ENCODE results near the gene MX2. TPM values are rescaled to one million over a fixed set of nuclear protein-coding genes. Genes with fewer than 3 reads are reported as not detected.

The MX2 gene
- total and polyA plus RNA-seq, 4 donors = 0.69 to 4.7 (median 2.2) TPM

GRCh38 chr21:41451753-41452676, 90.2 kb downstream of the MX2 start:
- no peak for TF ChIP-seq GABPA (IDR thresholded peaks at IDR 0.05 in 1 of 2, conservative IDR thresholded peaks at IDR 0.05 in 1 of 2)
- Histone ChIP-seq H3K4me1 (ENCODE audit: control insufficient read depth in 4 of 4, insufficient read depth in 4 of 4, low read length in 3 of 4) (no peaks in the 10 kb centered on the region), H3K9me3 (ENCODE audit: control insufficient read depth in 4 of 4, low read length in 3 of 4) (no peaks in the 10 kb centered on the region), H3K27me3 (ENCODE audit: control insufficient read depth in 4 of 4, insufficient read depth in 4 of 4, low read length in 3 of 4) (no peaks in the 10 kb centered on the region), H3K27ac (ENCODE audit: low read depth in 1 of 2, low read length in 2 of 2) (no peak overlapping the region), H3K9ac (ENCODE audit: low read depth in 1 of 2, low read length in 2 of 2) (no peak overlapping the region), H3K36me3 (ENCODE audit: control insufficient read depth in 4 of 4, insufficient read depth in 3 of 4, low read depth in 1 of 4, low read length in 3 of 4) (peaks cover 13 to 56% (median 25%) of the 10 kb centered on the region in 4 donors), H3K4me3 (ENCODE audit: low read depth in 1 of 3, low read length in 3 of 3) (no peak overlapping the region)
- WGBS = 90% methylated on average over 16 of the region's 16 CpGs
- DNase-seq (ENCODE audit: low spot score) = no peak

GRCh38 chr21:41453198-41453597, 91.4 kb downstream of the MX2 start:
- DNase-seq (ENCODE audit: low spot score) = no peak
- Histone ChIP-seq H3K9me3 (ENCODE audit: control insufficient read depth in 4 of 4, low read length in 3 of 4) (no peaks in the 10 kb centered on the region), H3K4me1 (ENCODE audit: control insufficient read depth in 4 of 4, insufficient read depth in 4 of 4, low read length in 3 of 4) (no peaks in the 10 kb centered on the region), H3K27me3 (ENCODE audit: control insufficient read depth in 4 of 4, insufficient read depth in 4 of 4, low read length in 3 of 4) (no peaks in the 10 kb centered on the region), H3K9ac (ENCODE audit: low read depth in 1 of 2, low read length in 2 of 2) (no peak overlapping the region), H3K4me3 (ENCODE audit: low read depth in 1 of 3, low read length in 3 of 3) (no peak overlapping the region), H3K36me3 (ENCODE audit: control insufficient read depth in 4 of 4, insufficient read depth in 3 of 4, low read depth in 1 of 4, low read length in 3 of 4) (peaks cover 10 to 58% (median 30%) of the 10 kb centered on the region in 4 donors), H3K27ac (ENCODE audit: low read depth in 1 of 2, low read length in 2 of 2) (no peak overlapping the region)
- WGBS = 96% methylated on average over 3 of the region's 3 CpGs
- no peak for TF ChIP-seq CTCF (IDR thresholded peaks at IDR 0.05; ENCODE audit: low read depth, low read length, missing input control)
- TF ChIP-seq HNF4G (IDR thresholded peaks at IDR 0.05) = no peak
- no peak for TF ChIP-seq TAF1 (conservative IDR thresholded peaks at IDR 0.05)
- no peak for TF ChIP-seq YY1 (IDR thresholded peaks at IDR 0.05)
- TF ChIP-seq FOXA1 (IDR thresholded peaks at IDR 0.05) = no peak
- TF ChIP-seq SP1 (IDR thresholded peaks at IDR 0.05) = no peak
- TF ChIP-seq ZBTB33 (IDR thresholded peaks at IDR 0.05) = no peak
- TF ChIP-seq, protein P1, sequence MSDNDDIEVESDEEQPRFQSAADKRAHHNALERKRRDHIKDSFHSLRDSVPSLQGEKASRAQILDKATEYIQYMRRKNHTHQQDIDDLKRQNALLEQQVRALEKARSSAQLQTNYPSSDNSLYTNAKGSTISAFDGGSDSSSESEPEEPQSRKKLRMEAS (IDR thresholded peaks at IDR 0.05) = no peak
- TF ChIP-seq RXRA (IDR thresholded peaks at IDR 0.05) = no peak
- TF ChIP-seq NR2F2 (IDR thresholded peaks at IDR 0.05) = no peak
- TF ChIP-seq RAD21 (IDR thresholded peaks at IDR 0.05) = no peak
- TF ChIP-seq FOXA2 (IDR thresholded peaks at IDR 0.05) = no peak
- TF ChIP-seq GABPA (IDR thresholded peaks at IDR 0.05 in 1 of 2, conservative IDR thresholded peaks at IDR 0.05 in 1 of 2) = no peak

DNA sequence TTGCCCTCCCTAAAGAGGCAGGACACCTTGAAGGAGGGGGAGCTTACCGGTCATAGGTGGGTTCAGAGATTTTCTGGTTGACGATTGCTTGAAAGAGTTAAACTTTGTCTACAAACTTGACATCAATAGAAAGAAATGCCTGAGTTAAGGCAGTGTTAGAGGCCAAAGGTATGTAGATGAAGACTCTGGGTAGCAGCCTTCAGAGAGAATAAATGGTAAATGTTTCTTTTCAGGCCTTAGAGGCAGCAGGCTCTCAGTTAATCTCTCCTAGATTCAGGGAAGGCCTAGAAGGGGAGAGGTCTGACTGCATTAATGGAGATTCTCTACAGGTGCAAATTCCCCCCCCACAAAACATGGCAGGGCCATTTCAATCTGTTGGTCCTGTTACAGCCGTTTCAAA, 91.9 kb downstream of the MX2 start:
- Histone ChIP-seq H3K9ac (ENCODE audit: low read depth in 1 of 2, low read length in 2 of 2) (no peak overlapping the region), H3K4me3 (ENCODE audit: low read depth in 1 of 3, low read length in 3 of 3) (no peak overlapping the region), H3K27ac (ENCODE audit: low read depth in 1 of 2, low read length in 2 of 2) (no peak overlapping the region), H3K27me3 (ENCODE audit: control insufficient read depth in 4 of 4, insufficient read depth in 4 of 4, low read length in 3 of 4) (no peaks in the 10 kb centered on the region), H3K9me3 (ENCODE audit: control insufficient read depth in 4 of 4, low read length in 3 of 4) (no peaks in the 10 kb centered on the region), H3K36me3 (ENCODE audit: control insufficient read depth in 4 of 4, insufficient read depth in 3 of 4, low read depth in 1 of 4, low read length in 3 of 4) (peaks cover 10 to 62% (median 33%) of the 10 kb centered on the region in 4 donors), H3K4me1 (ENCODE audit: control insufficient read depth in 4 of 4, insufficient read depth in 4 of 4, low read length in 3 of 4) (no peaks in the 10 kb centered on the region)
- WGBS = 77% methylated on average over 3 of the region's 3 CpGs
- DNase-seq (ENCODE audit: low spot score) = no peak
- TF ChIP-seq GABPA (IDR thresholded peaks at IDR 0.05 in 1 of 2, conservative IDR thresholded peaks at IDR 0.05 in 1 of 2) (no peak), REST (IDR thresholded peaks at IDR 0.05) (no peak), FOXA1 (IDR thresholded peaks at IDR 0.05) (no peak), TAF1 (conservative IDR thresholded peaks at IDR 0.05) (no peak), RAD21 (IDR thresholded peaks at IDR 0.05) (no peak), CTCF (IDR thresholded peaks at IDR 0.05; ENCODE audit: low read depth, low read length, missing input control) (no peak), FOXA2 (IDR thresholded peaks at IDR 0.05) (no peak), RXRA (IDR thresholded peaks at IDR 0.05) (no peak)
